Left renal cortex interstitium (tissue), 4 donors: Measurements from ENCODE around the gene LUC7L. TPM values are rescaled to one million over a fixed set of nuclear protein-coding genes. Genes with fewer than 3 reads are reported as not detected.
"Not testable (repeated sequence)": the region's sequence is repeated elsewhere in the genome, so short reads cannot be mapped to it uniquely, and the experiment has no call there.

Experiments
- DNase-seq, 4 donors: peaks; one replicate each; pipeline ENCODE4 v3.0.0-alpha.2; 2013; ENCODE audit warnings: low read depth in 4 of 4, low spot score in 2 of 4, missing footprints in 1 of 4
- polyA plus RNA-seq, 4 donors: library from polyadenylated mRNA; unstranded; fragments of 120-200 nt; gene quantifications; one replicate each; pipeline ENCODE4 v1.2.1, GENCODE V29; 2013; ENCODE audit not compliant: insufficient read length in 4 of 4

LUC7L gene
- polyA plus RNA-seq, 4 donors: 98.9 to 185 (median 135) TPM

- DNase-seq: no peak
Measured at GRCh38 chr16:230949-231348, 1.7 kb upstream of the LUC7L start.

DNA sequence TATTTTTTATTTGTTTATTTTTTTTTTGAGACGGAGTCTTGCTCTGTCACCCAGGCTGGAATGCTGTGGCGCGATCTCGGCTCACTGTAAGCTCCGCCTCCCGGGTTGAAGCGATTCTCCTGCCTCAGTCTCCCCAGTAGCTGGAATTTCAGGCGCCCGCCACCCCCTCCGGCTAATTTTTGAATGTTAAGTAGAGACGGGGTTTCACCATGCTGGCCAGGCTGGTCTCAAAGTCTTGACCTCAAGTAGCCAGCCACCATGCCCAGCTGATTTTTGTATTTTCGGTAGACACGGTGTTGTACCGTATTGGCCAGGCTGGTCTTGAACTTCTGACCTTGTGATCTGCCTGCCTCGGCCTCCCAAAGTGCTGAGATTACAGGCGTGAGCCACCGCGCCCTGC lies 1.1 kb upstream of the LUC7L start:
- not testable (repeated sequence) for DNase-seq

DNA sequence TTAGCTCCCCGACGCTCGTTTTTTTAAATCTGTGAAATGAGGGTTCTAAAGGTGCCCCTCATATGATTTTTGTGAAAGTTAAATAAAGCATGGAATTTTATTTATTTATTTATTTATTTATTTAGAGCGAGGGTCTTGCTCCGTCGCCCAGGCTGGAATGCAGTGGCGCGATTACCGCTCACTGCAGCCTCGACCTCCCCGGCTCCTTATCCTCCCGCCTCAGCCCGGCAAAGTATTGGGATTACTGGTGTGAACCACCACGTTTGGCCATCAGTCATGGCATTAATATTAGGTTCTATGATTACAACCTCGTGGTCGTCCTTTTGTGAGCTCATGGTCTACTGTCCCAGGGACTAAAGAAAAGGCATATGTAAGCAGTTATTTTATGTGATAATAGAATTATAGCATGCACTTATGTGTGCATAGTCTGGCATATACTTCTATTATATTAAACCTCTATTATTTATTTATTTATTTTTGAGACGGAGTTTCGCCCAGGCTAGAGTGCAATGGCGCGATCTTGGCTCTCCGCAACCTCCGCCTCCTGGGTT lies 557 bp upstream of the LUC7L start:
- DNase-seq: no peak

GRCh38 chr16:228151-228851 lies 948 bp downstream of the LUC7L start:
- DNase-seq: no peak

DNA sequence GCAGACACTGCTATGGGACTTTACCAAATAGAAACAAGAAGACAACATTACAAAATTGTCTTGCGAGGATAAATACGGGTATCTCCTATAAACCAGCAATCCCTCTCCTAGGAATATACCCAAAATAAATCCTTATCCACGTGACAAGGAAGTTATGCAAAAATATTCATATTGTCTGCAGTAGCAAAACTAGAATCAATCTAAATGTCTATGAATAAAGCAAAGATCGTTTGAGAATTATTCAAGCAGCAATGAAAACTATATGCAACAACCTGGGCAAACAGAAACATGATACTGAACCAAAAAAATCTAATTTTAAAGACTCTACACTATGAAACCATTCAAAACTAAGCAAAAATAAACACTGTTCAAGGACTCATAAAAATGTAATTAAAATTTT lies 9.2 kb downstream of the LUC7L start:
- DNase-seq: no peak

DNA sequence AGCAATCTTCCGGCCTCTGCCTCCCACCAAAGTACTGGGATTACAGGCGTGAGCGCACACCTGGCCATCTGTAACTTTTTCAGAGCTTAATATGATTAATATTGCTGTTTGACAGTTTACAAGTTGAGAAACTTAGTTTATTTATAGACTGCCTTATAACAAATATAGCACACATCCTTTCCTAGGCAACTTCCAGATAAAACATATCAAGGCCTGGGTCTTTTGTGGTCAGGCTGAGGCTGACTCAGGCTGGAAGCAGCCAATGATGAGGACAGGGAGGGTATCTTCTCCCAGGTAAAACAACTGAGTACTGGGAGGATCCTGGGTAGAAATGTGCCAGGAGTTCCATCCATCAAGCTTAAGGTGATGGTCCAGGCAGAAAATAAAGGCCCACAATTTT lies 16.2 kb downstream of the LUC7L start:
- no peak for DNase-seq

DNA sequence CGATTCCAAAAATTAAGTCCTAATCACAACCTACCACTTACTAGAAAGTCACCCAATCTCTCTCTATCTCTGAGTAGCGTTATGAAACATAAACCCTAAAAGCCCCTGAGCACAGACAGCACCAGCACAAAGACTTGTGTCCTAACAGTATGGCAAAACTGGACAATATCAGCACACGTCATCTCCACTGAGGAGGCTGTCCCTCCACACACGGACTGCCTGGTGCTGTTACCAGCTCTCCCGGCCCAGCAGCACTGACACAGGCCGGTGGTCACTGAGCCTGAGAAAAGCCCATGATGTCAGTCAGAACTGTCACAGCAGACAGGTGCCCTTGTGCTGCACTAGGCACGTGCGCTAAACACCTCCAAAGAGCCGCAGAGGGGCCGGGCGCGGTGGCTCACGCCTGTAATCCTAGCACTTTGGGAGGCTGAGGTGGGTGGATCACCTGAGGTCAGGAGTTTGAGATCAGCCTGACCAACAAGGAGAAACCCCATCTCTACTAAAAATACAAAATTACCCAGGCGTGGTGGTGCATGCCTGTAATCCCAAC lies 17.5 kb downstream of the LUC7L start:
- DNase-seq: not testable (repeated sequence)

- not testable (repeated sequence) for DNase-seq
Measured at GRCh38 chr16:209359-209758, 19.9 kb downstream of the LUC7L start.

DNA sequence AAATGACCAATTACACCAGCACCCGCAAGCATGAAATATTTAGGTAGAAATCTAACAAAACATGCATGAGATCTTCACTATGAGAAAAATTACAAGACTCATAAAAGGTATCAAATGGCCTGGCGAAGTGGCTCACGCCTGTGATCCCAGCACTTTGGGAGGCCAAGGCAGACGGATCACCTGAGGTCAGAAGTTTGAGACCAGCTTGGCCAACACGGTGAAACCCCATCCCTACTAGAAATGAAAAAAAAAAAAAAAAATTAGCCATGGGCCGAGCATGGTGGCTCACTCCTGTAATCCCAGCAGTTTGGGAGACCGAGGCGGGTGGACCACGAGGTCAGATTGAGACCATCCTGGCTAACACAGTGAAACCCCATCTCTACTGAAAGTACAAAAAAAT lies 25.2 kb downstream of the LUC7L start:
- not testable (repeated sequence) for DNase-seq

- DNase-seq: no peak
Measured at GRCh38 chr16:203246-203645, 26.0 kb downstream of the LUC7L start.

GRCh38 chr16:200388-200787 lies 28.9 kb downstream of the LUC7L start:
- DNase-seq: no peak

- no peak for DNase-seq
Measured at GRCh38 chr16:194516-194915, 34.7 kb downstream of the LUC7L start.

- no peak for DNase-seq
Measured at GRCh38 chr16:193441-193840, 35.8 kb downstream of the LUC7L start.

DNA sequence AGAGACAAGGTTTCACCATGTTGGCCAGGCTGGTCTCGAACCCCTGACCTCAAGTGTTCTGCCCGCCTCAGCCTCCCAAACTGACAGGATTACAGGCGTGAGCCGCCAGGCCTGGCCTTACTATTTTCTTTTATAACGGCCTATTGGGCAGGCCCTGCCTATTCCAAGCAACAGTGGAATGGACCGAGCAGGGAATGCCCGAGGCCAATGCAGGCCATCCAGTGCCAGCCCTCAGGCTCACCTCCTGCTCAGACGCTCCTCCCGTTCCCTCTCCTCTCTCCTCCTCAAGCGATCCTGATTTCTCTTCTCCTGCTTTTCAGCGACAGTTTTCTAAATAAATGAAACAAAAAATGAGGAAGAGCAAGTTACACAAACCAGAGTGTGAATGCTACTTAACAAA lies 36.6 kb downstream of the LUC7L start:
- DNase-seq: no peak

DNA sequence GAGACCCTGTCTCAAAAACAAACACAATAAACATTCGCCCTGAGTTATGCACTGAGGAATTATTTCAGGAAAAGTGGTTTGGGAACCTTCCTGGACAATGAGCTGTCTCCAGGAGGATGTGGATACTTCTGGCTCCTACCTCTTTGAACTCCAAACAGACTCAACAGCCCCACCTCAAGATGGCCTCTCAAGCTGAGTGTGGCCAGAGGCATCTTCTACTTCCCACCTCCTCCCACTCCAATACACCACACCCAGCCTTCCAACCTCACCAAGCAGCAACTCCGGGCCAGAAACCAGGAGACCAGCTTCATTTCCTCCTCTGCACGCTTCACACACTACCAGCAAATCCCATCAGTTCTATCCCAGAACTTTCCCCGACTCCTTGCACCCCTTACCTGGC lies 37.4 kb downstream of the LUC7L start:
- DNase-seq: no peak

- no peak for DNase-seq
Measured at GRCh38 chr16:189604-190186, 39.6 kb downstream of the LUC7L start.

DNA sequence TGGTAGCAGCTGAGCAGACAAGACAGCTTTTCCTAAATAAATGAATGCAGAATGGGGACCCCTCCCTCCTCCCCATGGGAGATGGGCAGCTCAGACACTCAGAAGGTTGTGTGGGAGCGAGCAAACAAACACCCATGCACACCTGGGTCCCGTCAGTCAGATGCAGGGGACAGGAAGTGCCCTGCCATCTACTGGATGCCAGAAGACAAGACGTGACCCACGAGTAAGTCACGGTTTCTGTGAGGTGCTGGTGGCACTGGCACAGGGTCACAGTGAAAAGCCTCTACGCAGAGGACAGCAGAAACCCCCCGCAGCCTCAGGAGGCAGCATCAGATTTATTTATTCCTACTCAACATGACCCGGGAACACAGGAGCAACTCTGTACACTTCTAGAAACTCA lies 40.6 kb downstream of the LUC7L start:
- no peak for DNase-seq

GRCh38 chr16:187330-187729 lies 41.9 kb downstream of the LUC7L start:
- DNase-seq: no peak

GRCh38 chr16:185691-186090 lies 43.6 kb downstream of the LUC7L start:
- DNase-seq: no peak

GRCh38 chr16:185213-185612 lies 44.0 kb downstream of the LUC7L start:
- DNase-seq: no peak

DNA sequence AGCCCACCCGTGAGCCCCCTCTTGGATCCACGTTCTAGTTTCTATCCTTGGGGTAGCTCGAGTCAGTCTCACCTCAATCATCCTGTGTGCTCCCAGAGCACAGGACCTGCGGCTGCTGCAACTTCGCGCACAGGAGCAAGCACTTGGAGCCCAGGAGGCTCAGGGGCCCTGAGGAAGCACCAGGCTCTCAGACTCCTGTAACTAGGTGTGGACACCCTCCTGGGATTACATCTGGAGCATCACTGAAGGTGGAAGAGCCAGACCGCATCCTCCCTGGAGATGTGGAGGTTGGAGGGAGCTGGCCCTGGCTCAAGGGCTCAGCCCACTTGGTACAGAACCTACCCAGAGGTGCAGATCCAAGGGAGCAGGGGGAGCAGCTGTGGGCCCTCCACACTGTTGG lies 46.2 kb downstream of the LUC7L start:
- no peak for DNase-seq

- peak in 1 of 4 donors; percentile 40 for DNase-seq
Measured at GRCh38 chr16:181565-182021, 47.7 kb downstream of the LUC7L start.
